IMR-90 (cell line): ENCODE measurements around the gene SLC35A4. TPM values are rescaled to one million over a fixed set of nuclear protein-coding genes. Genes with fewer than 3 reads are reported as not detected.

Source experiments
- ATAC-seq: fragments of 200-7000 bp; cut with Tn5 transposase; 2 replicates; pipeline ENCODE4 v1.9.1; 2020; ENCODE audit warnings: low read depth, mild to moderate bottlenecking, moderate library complexity
- BruUV-seq: library from RNA; stranded (reverse); fragments of 400-500 nt; replicated peaks from 2 replicates; lab custom pipeline; 2021; lab: Mats Ljungman, UMichigan
- CTCF ChIA-PET: fragments of 300-600 bp; formaldehyde crosslinking; extraction: SDS; loops from one replicate; lab custom pipeline; 2021; ENCODE audit warnings: antibody characterized with exemption; lab: Yijun Ruan, JAX
- POLR2A ChIA-PET: fragments of 300-600 bp; sonication (Branson Sonifier 250); formaldehyde crosslinking; loops from one replicate; lab custom pipeline; 2022; ENCODE audit warnings: antibody characterized with exemption; ENCODE audit not compliant: unreplicated experiment; lab: Charles Lee
- DNase-seq: peaks from one replicate; pipeline ENCODE4 v3.0.0; 2013
- H2AFZ ChIP-seq: replicated peaks from 2 replicates; pipeline ENCODE3; 2013; ENCODE audit warnings: low read length, mild to moderate bottlenecking; ENCODE audit not compliant: poor library complexity
- H2AK5ac ChIP-seq: 2 replicates; pipeline ENCODE4 v1.6.1; 2013; ENCODE audit warnings: low read depth, low read length, inconsistent platforms
- H2AK9ac ChIP-seq: replicated peaks from 2 replicates; pipeline ENCODE3; 2013; ENCODE audit warnings: mild to moderate bottlenecking, low read depth, low read length, moderate library complexity; ENCODE audit not compliant: poor library complexity
- H2BK120ac ChIP-seq: 2 replicates; pipeline ENCODE4 v1.6.1; 2013; ENCODE audit warnings: low read depth, low read length, inconsistent platforms
- H2BK15ac ChIP-seq: 3 replicates; pipeline ENCODE4 v1.6.1; 2013; ENCODE audit warnings: low read depth, low read length, inconsistent platforms
- H2BK20ac ChIP-seq: 2 replicates; pipeline ENCODE4 v1.6.1; 2013; ENCODE audit warnings: low read depth, mild to moderate bottlenecking, inconsistent platforms, low read length, moderate library complexity
- H2BK5ac ChIP-seq: 2 replicates; pipeline ENCODE4 v1.6.1; 2013; ENCODE audit warnings: mild to moderate bottlenecking, low read depth, low read length, inconsistent platforms; ENCODE audit not compliant: poor library complexity, severe bottlenecking
- H3K14ac ChIP-seq: replicated peaks from 2 replicates; pipeline ENCODE4 v1.6.1; 2013; ENCODE audit warnings: low read depth, low read length, inconsistent platforms
- H3K18ac ChIP-seq: 2 replicates; pipeline ENCODE4 v1.6.1; 2013; ENCODE audit warnings: low read depth, low read length, control low read depth
- H3K23ac ChIP-seq: 2 replicates; pipeline ENCODE4 v1.6.1; 2013; ENCODE audit warnings: low read depth, low read length, inconsistent platforms
- H3K27ac ChIP-seq: 2 replicates; pipeline ENCODE4 v1.5.1; 2013; ENCODE audit warnings: mild to moderate bottlenecking, control low read depth, low read length; ENCODE audit not compliant: insufficient read depth
- H3K27me3 ChIP-seq: 2 replicates; pipeline ENCODE4 v1.6.1; 2013; ENCODE audit warnings: low read length; ENCODE audit not compliant: control insufficient read depth, insufficient read depth
- H3K36me3 ChIP-seq: 2 replicates; pipeline ENCODE4 v1.6.1; 2013; ENCODE audit warnings: low read length, mixed read lengths; ENCODE audit not compliant: control insufficient read depth, insufficient read depth
- H3K4ac ChIP-seq: 2 replicates; pipeline ENCODE4 v1.6.1; 2013; ENCODE audit warnings: low read depth, low read length, inconsistent platforms
- H3K4me1 ChIP-seq: 2 replicates; pipeline ENCODE4 v1.6.1; 2013; ENCODE audit warnings: low read length, mixed read lengths; ENCODE audit not compliant: control insufficient read depth, insufficient read depth
- H3K4me2 ChIP-seq: 2 replicates; pipeline ENCODE4 v1.6.1; 2013; ENCODE audit warnings: low read depth, mild to moderate bottlenecking, control low read depth, low read length, moderate library complexity
- H3K4me3 ChIP-seq: 2 replicates; pipeline ENCODE4 v1.5.1; 2013; ENCODE audit warnings: low read depth, mild to moderate bottlenecking, control low read depth, low read length, moderate library complexity; ENCODE audit not compliant: insufficient read depth
- H3K56ac ChIP-seq: 2 replicates; pipeline ENCODE4 v1.6.1; 2013; ENCODE audit warnings: low read length, inconsistent platforms; ENCODE audit not compliant: insufficient read depth; ENCODE audit errors: extremely low read depth
- H3K79me1 ChIP-seq, 2 experiments: 2 replicates each; pipeline ENCODE4 v1.6.1; 2013; ENCODE audit warnings: low read length in 2 of 2, inconsistent platforms in 1 of 2, low read depth in 1 of 2
- H3K9ac ChIP-seq: 2 replicates; pipeline ENCODE4 v1.6.1; 2013; ENCODE audit warnings: low read depth, low read length, control low read depth
- H3K9me1 ChIP-seq: 2 replicates; pipeline ENCODE4 v1.6.1; 2013; ENCODE audit warnings: low read length, inconsistent platforms; ENCODE audit not compliant: insufficient read depth
- H3K9me3 ChIP-seq: 2 replicates; pipeline ENCODE4 v1.6.1; 2013; ENCODE audit warnings: low read length; ENCODE audit not compliant: control insufficient read depth, insufficient read depth
- H4K20me1 ChIP-seq: 2 replicates; pipeline ENCODE4 v1.6.1; 2013; ENCODE audit warnings: low read length, inconsistent platforms; ENCODE audit not compliant: insufficient read depth
- H4K5ac ChIP-seq: 2 replicates; pipeline ENCODE4 v1.6.1; 2013; ENCODE audit warnings: mild to moderate bottlenecking, low read depth, low read length, control low read depth
- H4K8ac ChIP-seq, 2 experiments: 2 replicates each; pipeline ENCODE4 v1.6.1; 2013; ENCODE audit warnings: low read depth in 2 of 2, low read length in 2 of 2, control low read depth in 1 of 2, inconsistent platforms in 1 of 2
- H4K91ac ChIP-seq: 2 replicates; pipeline ENCODE4 v1.6.1; 2013; ENCODE audit warnings: low read depth, low read length, inconsistent platforms; ENCODE audit not compliant: insufficient read depth
- MAFK ChIP-seq: IDR thresholded peaks from 2 replicates; pipeline ENCODE4 v1.6.1; 2012; ENCODE audit warnings: low read depth, low read length, improper control_type of control experiment
- MAZ ChIP-seq: IDR thresholded peaks from 2 replicates; pipeline ENCODE4 v1.6.1; 2012; ENCODE audit warnings: low read depth, mild to moderate bottlenecking, low read length, improper control_type of control experiment, moderate library complexity, borderline replicate concordance
- MXI1 ChIP-seq: IDR thresholded peaks from 2 replicates; pipeline ENCODE4 v1.6.1; 2012; ENCODE audit warnings: low read depth, mild to moderate bottlenecking, low read length, moderate library complexity, borderline replicate concordance
- NFE2L2 ChIP-seq: fragments of 150-350 bp; IDR thresholded peaks from 2 replicates; pipeline ENCODE4 v1.6.1; 2016; ENCODE audit warnings: low read depth, mild to moderate bottlenecking, low read length
- POLR2A ChIP-seq: IDR thresholded peaks from 2 replicates; pipeline ENCODE4 v1.6.1; 2012; ENCODE audit warnings: mild to moderate bottlenecking, low read depth, low read length
- dilution Hi-C: fragments of 300-500 bp; cut with HindIII; formaldehyde crosslinking; loops from one replicate; pipeline ENCODE4 v1.14.3; 2018; ENCODE audit warnings: low sequenced_read_pairs; ENCODE audit not compliant: unreplicated experiment
- in situ Hi-C: fragments of 300-500 bp; cut with MboI; formaldehyde crosslinking; loops from 3 replicates; pipeline ENCODE4 v1.14.3; 2019; ENCODE audit warnings: low sequenced_read_pairs, inconsistent platforms, mixed read lengths
- intact Hi-C: fragments of 100-400 bp; cut with micrococcal nuclease; formaldehyde crosslinking; loops from 2 replicates; pipeline ENCODE4 v1.10.0; 2022
- polyA plus RNA-seq, 3 experiments: library from polyadenylated mRNA; depleted of rRNA; stranded (reverse); fragments of >200 nt; gene quantifications; 2 replicates each; pipeline ENCODE4 v1.2.3, GENCODE V29; 2012; ENCODE audit warnings: low replicate concordance in 1 of 3
- total RNA-seq: library from RNA; depleted of rRNA; stranded (reverse); fragments of >200 nt; gene quantifications from 2 replicates; pipeline ENCODE4 v1.2.3, GENCODE V29; 2012

SLC35A4 gene
- total and polyA plus RNA-seq, 2 of the 4 experiments (the other 2 are of a cell fraction), result 19.2 to 66.4 TPM

DNA sequence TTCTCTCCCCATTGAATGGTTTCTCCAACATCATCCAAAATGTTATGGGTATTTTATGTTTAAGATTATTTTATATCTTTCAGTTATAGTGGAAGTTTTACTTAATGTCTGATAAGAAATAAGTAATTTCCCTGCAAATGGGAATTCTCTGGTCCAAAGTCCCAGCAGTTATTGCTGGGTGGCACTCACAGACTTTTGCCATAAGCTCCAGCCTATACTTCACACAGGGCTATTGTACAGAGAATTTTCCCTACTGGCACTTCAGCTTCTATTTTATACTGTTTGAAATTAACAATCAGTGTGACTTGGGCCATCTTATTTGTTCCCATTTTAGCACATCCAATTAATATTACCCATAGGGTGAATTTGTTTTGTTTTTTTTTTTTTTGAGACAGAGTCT lies 35.5 kb downstream of the SLC35A4 start:
- Histone ChIP-seq H2BK15ac (no peak overlapping the region), H4K91ac (no peak overlapping the region), H2BK5ac (no peak overlapping the region), H3K4me3 (no peak overlapping the region), H4K8ac (no peak overlapping the region), H3K27me3 (peaks cover 2% of the 10 kb centered on the region), H3K18ac (no peak overlapping the region), H3K36me3 (no peaks in the 10 kb centered on the region), H3K56ac (no peak overlapping the region), H2AFZ (no peak overlapping the region), H3K4me2 (no peak overlapping the region), H3K23ac (no peak overlapping the region), H4K20me1 (no peaks in the 10 kb centered on the region), H3K4me1 (peaks cover 2% of the 10 kb centered on the region), H3K79me1 (no peaks in the 10 kb centered on the region), H3K9ac (no peak overlapping the region), H4K5ac (no peak overlapping the region), H3K27ac (no peak overlapping the region), H2AK9ac (no peak overlapping the region), H3K14ac (no peak overlapping the region), H2BK20ac (no peak overlapping the region), H2BK120ac (no peak overlapping the region), H3K9me1 (no peaks in the 10 kb centered on the region), H3K4ac (no peak overlapping the region), H2AK5ac (no peak overlapping the region), H3K9me3 (no peaks in the 10 kb centered on the region)
- dilution Hi-C loops, result no loop called here
- POLR2A ChIA-PET, result no interaction called here
- no TSS peak for BruUV-seq
- intact Hi-C loops, result no loop called here
- ATAC-seq (no peak), DNase-seq (no peak)
- CTCF ChIA-PET, result interaction anchor here (1.3 kb wide), 1 partner anchor 35 kb away, joined by 3 read pairs; no protein-coding TSS in a partner anchor
- no peak for TF ChIP-seq MXI1
- TF ChIP-seq NFE2L2, result no peak
- TF ChIP-seq MAZ, result no peak
- no peak for TF ChIP-seq POLR2A
- TF ChIP-seq MAFK, result no peak
- in situ Hi-C loops, result no loop called here
